Measurements from ENCODE around the gene ZNF195.
"Not testable (repeated sequence)": the region's sequence is repeated elsewhere in the genome, so short reads cannot be mapped to it uniquely, and the experiment has no call there.

DNA sequence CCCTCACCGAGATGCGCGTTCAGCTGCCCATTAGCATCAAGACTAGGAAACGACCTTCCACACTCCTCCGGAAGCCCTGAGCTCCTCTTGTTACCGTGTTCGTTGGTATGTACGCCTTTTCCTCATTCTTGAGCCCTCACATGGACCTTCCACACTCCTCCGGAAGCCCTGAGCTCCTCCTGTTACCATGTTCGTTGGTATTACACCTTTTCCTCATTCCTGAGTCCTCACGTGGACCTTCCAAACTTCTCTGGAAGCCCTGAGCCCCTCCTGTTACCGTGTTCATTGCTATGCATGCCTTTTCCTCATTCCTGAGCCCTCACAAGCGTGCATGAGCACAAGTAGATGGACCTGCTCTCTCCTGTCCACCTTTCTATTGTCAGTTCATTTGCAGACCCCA lies 52.5 kb downstream of the ZNF195 start:
- TF ChIP-seq EZH2 (IDR thresholded peaks at IDR 0.05; ENCODE audit: borderline replicate concordance, low read length); CTCF (conservative IDR thresholded peaks at IDR 0.05 in 1 of 2, IDR thresholded peaks at IDR 0.05 in 1 of 2; ENCODE audit: extremely low read depth in 1 of 2, insufficient read depth in 1 of 2, low read depth in 1 of 2, low read length in 2 of 2): not testable (repeated sequence)
